NCI-H1417 treated with DMSO at 0.1 percent for 48 hours (cell line): ENCODE results near the gene TSPEAR.
"Not testable (repeated sequence)": the region's sequence is repeated elsewhere in the genome, so short reads cannot be mapped to it uniquely, and the experiment has no call there.

ENCODE experiments used
- DNase-seq: peaks from one replicate; lab custom pipeline; 2025; lab: John Stamatoyannopoulos, UW

Gene TSPEAR

GRCh38 chr21:44603109-44603875, 108.1 kb downstream of the TSPEAR start:
- no peak for DNase-seq

GRCh38 chr21:44602463-44602850, 108.9 kb downstream of the TSPEAR start:
- no peak for DNase-seq

- DNase-seq = no peak
These were observed 109.5 kb downstream of the TSPEAR start for GRCh38 chr21:44601596-44602462.

GRCh38 chr21:44601091-44601490, 110.3 kb downstream of the TSPEAR start:
- not testable (repeated sequence) for DNase-seq

GRCh38 chr21:44600118-44600978, 111.0 kb downstream of the TSPEAR start, which contains the start of gene KRTAP10-7:
KRTAP10-7 (plus strand) TSS chr21:44600597; CDS start chr21:44600622, 25 bp downstream.
- not testable (repeated sequence) for DNase-seq

GRCh38 chr21:44599264-44600029, 111.9 kb downstream of the TSPEAR start:
- DNase-seq = no peak

GRCh38 chr21:44598061-44598460, 113.3 kb downstream of the TSPEAR start:
- DNase-seq = no peak

GRCh38 chr21:44596068-44596725, 115.2 kb downstream of the TSPEAR start:
- no peak for DNase-seq

- DNase-seq = no peak
These were observed 115.8 kb downstream of the TSPEAR start for GRCh38 chr21:44595524-44595923.

- DNase-seq = no peak
These were observed 116.9 kb downstream of the TSPEAR start for GRCh38 chr21:44594406-44594916.

GRCh38 chr21:44593598-44594405, 117.6 kb downstream of the TSPEAR start:
- DNase-seq = no peak

- no peak for DNase-seq
These were observed 118.7 kb downstream of the TSPEAR start, which contains the start of gene KRTAP10-6 for GRCh38 chr21:44592446-44593311. KRTAP10-6 (minus strand) TSS chr21:44592505; CDS start chr21:44592484, 21 bp downstream.

- not testable (repeated sequence) for DNase-seq
These were observed 119.6 kb downstream of the TSPEAR start for GRCh38 chr21:44591801-44592130.

GRCh38 chr21:44590897-44591800, 120.2 kb downstream of the TSPEAR start:
- not testable (repeated sequence) for DNase-seq

GRCh38 chr21:44590311-44590721, 121.1 kb downstream of the TSPEAR start:
- DNase-seq = no peak

GRCh38 chr21:44589586-44590305, 121.6 kb downstream of the TSPEAR start:
- DNase-seq = no peak

GRCh38 chr21:44589094-44589493, 122.3 kb downstream of the TSPEAR start:
- DNase-seq = no peak
